Neural cell (in vitro differentiated cells): ENCODE data around the gene RSAD1. TPM values are rescaled to one million over a fixed set of nuclear protein-coding genes. Genes with fewer than 3 reads are reported as not detected.

Source experiments
- H2AFZ ChIP-seq: fragments of 200-600, 300-800 bp; sonication (generic), shearing (Covaris generic); 2 replicates; pipeline ENCODE4 v1.6.0; 2014; ENCODE audit warnings: low read depth, mild to moderate bottlenecking, antibody characterized with exemption, low read length, moderate library complexity
- H3F3A ChIP-seq: fragments of 200-600 bp; shearing (Covaris generic); 2 replicates; pipeline ENCODE4 v1.6.1; 2016; ENCODE audit warnings: mild to moderate bottlenecking, moderate library complexity, mixed read lengths, antibody characterized with exemption, low read length; ENCODE audit not compliant: insufficient read depth, poor library complexity, severe bottlenecking
- H3K27ac ChIP-seq: fragments of 200-600, 300-800 bp; sonication (generic), shearing (Covaris generic); 2 replicates; pipeline ENCODE4 v1.5.1; 2014; ENCODE audit warnings: mild to moderate bottlenecking, low read length, moderate library complexity
- H3K27me3 ChIP-seq: fragments of 300-800, 200-600 bp; sonication (generic), shearing (Covaris generic); 2 replicates; pipeline ENCODE4 v1.6.0; 2014; ENCODE audit warnings: mild to moderate bottlenecking, low read depth, low read length, moderate library complexity; ENCODE audit not compliant: insufficient read depth
- H3K36me3 ChIP-seq: fragments of 300-800, 200-600 bp; sonication (generic), shearing (Covaris generic); 2 replicates; pipeline ENCODE4 v1.5.1; 2014; ENCODE audit warnings: mild to moderate bottlenecking, antibody characterized with exemption, low read length, moderate library complexity; ENCODE audit not compliant: insufficient read depth
- H3K4me2 ChIP-seq: fragments of 300-800, 200-600 bp; sonication (generic), shearing (Covaris generic); 2 replicates; pipeline ENCODE4 v1.6.0; 2014; ENCODE audit warnings: mild to moderate bottlenecking, low read length
- H3K4me3 ChIP-seq: fragments of 300-800, 200-600 bp; sonication (generic), shearing (Covaris generic); 2 replicates; pipeline ENCODE4 v1.5.1; 2014; ENCODE audit warnings: mild to moderate bottlenecking, low read length, moderate library complexity
- H3K79me2 ChIP-seq: fragments of 200-600 bp; shearing (Covaris generic); replicated peaks from 2 replicates; pipeline ENCODE4 v1.6.0; 2014; ENCODE audit warnings: mild to moderate bottlenecking, low read length, moderate library complexity; ENCODE audit not compliant: insufficient read depth
- H3K9ac ChIP-seq: fragments of 300-800, 200-600 bp; sonication (generic), shearing (Covaris generic); 2 replicates; pipeline ENCODE4 v1.6.1; 2016; ENCODE audit warnings: mild to moderate bottlenecking, low read length, mixed read lengths
- H3K9me2 ChIP-seq: fragments of 200-600 bp; shearing (Covaris generic); 2 replicates; pipeline ENCODE4 v1.6.1; 2016; ENCODE audit warnings: mild to moderate bottlenecking, low read length, mixed read lengths; ENCODE audit not compliant: insufficient read depth
- H3K9me3 ChIP-seq: fragments of 200-600, 300-800 bp; sonication (generic), shearing (Covaris generic); 2 replicates; pipeline ENCODE4 v1.6.1; 2016; ENCODE audit warnings: mild to moderate bottlenecking, mixed run types, low read length, moderate library complexity, mixed read lengths
- H4K20me1 ChIP-seq: fragments of 200-600 bp; shearing (Covaris generic); 2 replicates; pipeline ENCODE4 v1.6.1; 2016; ENCODE audit warnings: mild to moderate bottlenecking, mixed run types; ENCODE audit not compliant: insufficient read depth
- EP300 ChIP-seq: fragments of 450-650 bp; conservative IDR thresholded peaks from 2 replicates; pipeline ENCODE4 v1.6.1; 2014; ENCODE audit warnings: antibody characterized with exemption, mild to moderate bottlenecking, moderate library complexity; ENCODE audit not compliant: poor library complexity, severe bottlenecking
- EZH2 ChIP-seq: fragments of 200-600, 300-800 bp; shearing (Covaris generic), sonication (generic); IDR thresholded peaks from 2 replicates; pipeline ENCODE4 v1.6.1; 2014; ENCODE audit warnings: antibody characterized with exemption, low read length, borderline replicate concordance, mild to moderate bottlenecking; ENCODE audit not compliant: insufficient read depth, poor library complexity, severe bottlenecking
- MXI1 ChIP-seq: fragments of 450-650 bp; conservative IDR thresholded peaks from 2 replicates; pipeline ENCODE4 v1.6.1; 2014; ENCODE audit warnings: antibody characterized with exemption, mild to moderate bottlenecking; ENCODE audit not compliant: poor library complexity, severe bottlenecking
- POLR2AphosphoS5 ChIP-seq: IDR thresholded peaks from 2 replicates; pipeline ENCODE4 v1.6.1; 2012
- RAD21 ChIP-seq: fragments of 450-650 bp; conservative IDR thresholded peaks from 2 replicates; pipeline ENCODE4 v1.6.1; 2014; ENCODE audit warnings: antibody characterized with exemption, mild to moderate bottlenecking, moderate library complexity
- SMC3 ChIP-seq: fragments of 450-650 bp; conservative IDR thresholded peaks from 2 replicates; pipeline ENCODE4 v1.6.1; 2014; ENCODE audit warnings: antibody characterized with exemption, mild to moderate bottlenecking, moderate library complexity; ENCODE audit not compliant: poor library complexity
- TAF1 ChIP-seq: IDR thresholded peaks from 2 replicates; pipeline ENCODE4 v1.6.1; 2012; ENCODE audit warnings: low read depth
- polyA plus RNA-seq: library from polyadenylated mRNA; depleted of rRNA; stranded (reverse); fragments of >200 nt; gene quantifications from 2 replicates; pipeline ENCODE4 v1.2.3, GENCODE V29; 2014
- TF ChIP-seq, protein P1 (sequence below): IDR thresholded peaks from 2 replicates; pipeline ENCODE4 v1.6.1; 2012; ENCODE audit warnings: borderline replicate concordance
- TF ChIP-seq, protein P2 (sequence below): fragments of 450-650 bp; IDR thresholded peaks from 2 replicates; pipeline ENCODE4 v1.5.1; 2014; ENCODE audit warnings: antibody characterized with exemption, mild to moderate bottlenecking, moderate library complexity; ENCODE audit not compliant: poor library complexity, severe bottlenecking

The RSAD1 gene
- polyA plus RNA-seq, 1 donor from 2014 or later, result 61.9 TPM

GRCh38 chr17:50448643-50449042 lies 30.0 kb upstream of the RSAD1 start:
- Histone ChIP-seq H4K20me1 (no peaks in the 10 kb centered on the region), H3K9me2 (no peaks in the 10 kb centered on the region), H3K4me2 (no peak overlapping the region), H2AFZ (no peak overlapping the region), H3K9ac (no peak overlapping the region), H3K27ac (no peak overlapping the region), H3K4me3 (no peak overlapping the region), H3K36me3 (no peaks in the 10 kb centered on the region), H3F3A (no peaks in the 10 kb centered on the region), H3K9me3 (no peaks in the 10 kb centered on the region), H3K27me3 (no peaks in the 10 kb centered on the region), H3K79me2 (no peaks in the 10 kb centered on the region)
- TF ChIP-seq EP300 (no peak), EZH2 (no peak), SMC3 (no peak)

DNA sequence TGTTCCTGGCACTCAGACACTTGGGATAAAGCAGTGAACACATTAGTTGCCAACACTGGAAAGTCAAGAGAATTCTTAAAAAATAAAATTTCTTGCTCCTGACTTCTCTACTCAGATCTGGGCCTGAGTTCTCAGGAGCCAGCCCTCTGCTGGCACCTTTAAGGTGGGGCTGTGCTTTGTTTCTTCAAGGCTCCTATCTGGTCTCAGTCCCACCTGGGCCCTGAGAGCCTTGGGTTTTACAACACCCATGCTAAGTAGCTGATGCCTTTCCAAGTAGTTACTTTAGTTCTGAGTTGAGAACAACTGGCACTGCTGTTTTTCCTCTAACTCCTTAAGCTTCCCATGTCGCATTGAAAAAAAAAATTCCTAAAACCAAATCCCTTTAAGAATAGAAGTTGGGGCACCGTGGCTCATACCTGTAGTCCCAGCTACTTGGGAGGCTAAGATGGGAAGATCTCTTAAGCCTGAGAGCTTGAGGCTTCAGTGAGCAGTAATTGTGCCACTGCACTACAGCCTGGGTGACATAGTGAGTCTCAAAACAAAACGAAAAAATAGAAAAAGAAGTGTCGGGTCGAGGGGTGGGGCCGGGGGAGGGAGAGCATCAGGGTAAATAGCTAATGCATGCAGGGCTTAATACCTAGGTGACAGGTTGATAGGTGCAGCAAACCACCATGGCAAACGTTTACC lies 26.6 kb upstream of the RSAD1 start:
- no peaks in the 10 kb centered on the region for H3K9me2 ChIP-seq
- H3F3A ChIP-seq, result no peaks in the 10 kb centered on the region
- no peak overlapping the region for H3K27ac ChIP-seq
- no peaks in the 10 kb centered on the region for H4K20me1 ChIP-seq
- TF ChIP-seq TAF1, result no peak
- no peak for TF ChIP-seq POLR2AphosphoS5
- TF ChIP-seq, protein P1, sequence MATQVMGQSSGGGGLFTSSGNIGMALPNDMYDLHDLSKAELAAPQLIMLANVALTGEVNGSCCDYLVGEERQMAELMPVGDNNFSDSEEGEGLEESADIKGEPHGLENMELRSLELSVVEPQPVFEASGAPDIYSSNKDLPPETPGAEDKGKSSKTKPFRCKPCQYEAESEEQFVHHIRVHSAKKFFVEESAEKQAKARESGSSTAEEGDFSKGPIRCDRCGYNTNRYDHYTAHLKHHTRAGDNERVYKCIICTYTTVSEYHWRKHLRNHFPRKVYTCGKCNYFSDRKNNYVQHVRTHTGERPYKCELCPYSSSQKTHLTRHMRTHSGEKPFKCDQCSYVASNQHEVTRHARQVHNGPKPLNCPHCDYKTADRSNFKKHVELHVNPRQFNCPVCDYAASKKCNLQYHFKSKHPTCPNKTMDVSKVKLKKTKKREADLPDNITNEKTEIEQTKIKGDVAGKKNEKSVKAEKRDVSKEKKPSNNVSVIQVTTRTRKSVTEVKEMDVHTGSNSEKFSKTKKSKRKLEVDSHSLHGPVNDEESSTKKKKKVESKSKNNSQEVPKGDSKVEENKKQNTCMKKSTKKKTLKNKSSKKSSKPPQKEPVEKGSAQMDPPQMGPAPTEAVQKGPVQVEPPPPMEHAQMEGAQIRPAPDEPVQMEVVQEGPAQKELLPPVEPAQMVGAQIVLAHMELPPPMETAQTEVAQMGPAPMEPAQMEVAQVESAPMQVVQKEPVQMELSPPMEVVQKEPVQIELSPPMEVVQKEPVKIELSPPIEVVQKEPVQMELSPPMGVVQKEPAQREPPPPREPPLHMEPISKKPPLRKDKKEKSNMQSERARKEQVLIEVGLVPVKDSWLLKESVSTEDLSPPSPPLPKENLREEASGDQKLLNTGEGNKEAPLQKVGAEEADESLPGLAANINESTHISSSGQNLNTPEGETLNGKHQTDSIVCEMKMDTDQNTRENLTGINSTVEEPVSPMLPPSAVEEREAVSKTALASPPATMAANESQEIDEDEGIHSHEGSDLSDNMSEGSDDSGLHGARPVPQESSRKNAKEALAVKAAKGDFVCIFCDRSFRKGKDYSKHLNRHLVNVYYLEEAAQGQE, result no peak
- TF ChIP-seq, protein P2, sequence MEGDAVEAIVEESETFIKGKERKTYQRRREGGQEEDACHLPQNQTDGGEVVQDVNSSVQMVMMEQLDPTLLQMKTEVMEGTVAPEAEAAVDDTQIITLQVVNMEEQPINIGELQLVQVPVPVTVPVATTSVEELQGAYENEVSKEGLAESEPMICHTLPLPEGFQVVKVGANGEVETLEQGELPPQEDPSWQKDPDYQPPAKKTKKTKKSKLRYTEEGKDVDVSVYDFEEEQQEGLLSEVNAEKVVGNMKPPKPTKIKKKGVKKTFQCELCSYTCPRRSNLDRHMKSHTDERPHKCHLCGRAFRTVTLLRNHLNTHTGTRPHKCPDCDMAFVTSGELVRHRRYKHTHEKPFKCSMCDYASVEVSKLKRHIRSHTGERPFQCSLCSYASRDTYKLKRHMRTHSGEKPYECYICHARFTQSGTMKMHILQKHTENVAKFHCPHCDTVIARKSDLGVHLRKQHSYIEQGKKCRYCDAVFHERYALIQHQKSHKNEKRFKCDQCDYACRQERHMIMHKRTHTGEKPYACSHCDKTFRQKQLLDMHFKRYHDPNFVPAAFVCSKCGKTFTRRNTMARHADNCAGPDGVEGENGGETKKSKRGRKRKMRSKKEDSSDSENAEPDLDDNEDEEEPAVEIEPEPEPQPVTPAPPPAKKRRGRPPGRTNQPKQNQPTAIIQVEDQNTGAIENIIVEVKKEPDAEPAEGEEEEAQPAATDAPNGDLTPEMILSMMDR, result no peak
- no peak for TF ChIP-seq EP300
- no peak for TF ChIP-seq SMC3
- no peak for TF ChIP-seq MXI1
- no peak for TF ChIP-seq EZH2
- TF ChIP-seq RAD21, result no peak
- no peak overlapping the region for H2AFZ ChIP-seq
- no peaks in the 10 kb centered on the region for H3K79me2 ChIP-seq
- H3K4me3 ChIP-seq, result no peak overlapping the region
- no peak overlapping the region for H3K4me2 ChIP-seq
- no peaks in the 10 kb centered on the region for H3K36me3 ChIP-seq
- H3K27me3 ChIP-seq, result no peaks in the 10 kb centered on the region
- no peak overlapping the region for H3K9ac ChIP-seq
- no peaks in the 10 kb centered on the region for H3K9me3 ChIP-seq
